A673 (cell line): Measurements from ENCODE around the gene CCL25.

ENCODE experiments used
- CTCF ChIP-seq: fragments of 300-800, 200-600 bp; sonication (generic); conservative IDR thresholded peaks from 2 replicates; pipeline ENCODE4 v1.5.1; 2017; ENCODE audit warnings: low read depth, mild to moderate bottlenecking, antibody characterized with exemption, low read length, moderate library complexity, mixed read lengths
- EZH2 ChIP-seq: fragments of 200-600 bp; sonication (generic); IDR thresholded peaks from 2 replicates; pipeline ENCODE4 v1.6.1; 2017; ENCODE audit warnings: borderline replicate concordance, low read depth, mild to moderate bottlenecking, mixed read lengths, antibody characterized with exemption, low read length; ENCODE audit not compliant: poor library complexity, severe bottlenecking

DNA sequence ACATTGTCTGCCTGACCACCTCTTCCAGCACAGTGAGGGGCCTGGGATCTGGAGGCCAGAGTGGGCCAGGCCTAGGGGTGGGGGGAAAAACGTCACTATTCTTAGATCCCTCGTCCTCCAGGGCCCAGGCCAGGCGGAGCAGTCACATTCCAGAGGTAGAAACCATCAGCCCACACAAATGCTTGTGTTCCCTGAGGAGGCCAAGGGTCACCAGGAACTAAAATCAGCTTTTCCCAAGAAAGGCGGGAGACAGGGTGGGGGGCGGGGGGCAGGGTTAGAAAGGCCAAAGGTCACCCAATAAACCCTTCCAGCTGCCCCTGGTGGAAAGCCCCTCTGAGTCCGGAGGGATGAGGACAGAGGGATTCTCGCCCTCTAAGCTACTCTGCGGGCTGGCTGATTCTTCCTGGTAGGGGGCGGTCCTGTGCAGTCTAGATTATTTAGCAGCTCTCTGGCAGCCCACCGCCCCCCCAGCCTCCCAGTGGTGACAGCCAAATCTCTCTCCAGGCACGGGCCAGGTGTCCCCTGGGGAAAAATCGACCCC, 23.5 kb upstream of the CCL25 start:
- TF ChIP-seq CTCF (no peak), EZH2 (no peak)
